Stimulated activated CD4-positive, alpha-beta T cell treated with anti-CD3 and anti-CD28 coated beads, Interleukin-15, amount 100 ng/mL, for 24 hours (primary cell): ENCODE results near the gene ADAMTSL3.

Experiments used
- DNase-seq: peaks from one replicate; pipeline ENCODE4 v3.0.0-alpha.2; 2020

Gene ADAMTSL3

GRCh38 chr15:83887404-83887803 is 233.5 kb downstream of the ADAMTSL3 start:
- DNase-seq = no peak

GRCh38 chr15:83887961-83888360 is 234.0 kb downstream of the ADAMTSL3 start:
- no peak for DNase-seq

DNA sequence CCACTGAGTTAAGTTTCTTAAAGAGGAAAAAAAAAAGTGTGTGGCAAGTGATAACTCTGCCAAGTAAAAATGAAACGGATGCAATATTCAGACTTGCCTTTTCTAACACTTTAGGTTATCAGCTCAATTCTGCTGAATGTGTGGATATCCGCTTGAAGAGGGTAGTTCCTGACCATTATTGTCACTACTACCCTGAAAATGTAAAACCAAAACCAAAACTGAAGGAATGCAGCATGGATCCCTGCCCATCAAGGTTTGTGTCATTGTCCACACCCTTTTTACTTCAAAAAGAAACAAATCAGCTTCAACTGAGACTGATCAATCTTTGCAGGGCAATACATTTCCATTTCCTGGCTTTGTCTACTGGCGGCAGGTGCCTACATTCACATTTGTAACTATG is 236.1 kb downstream of the ADAMTSL3 start:
- DNase-seq = no peak

DNA sequence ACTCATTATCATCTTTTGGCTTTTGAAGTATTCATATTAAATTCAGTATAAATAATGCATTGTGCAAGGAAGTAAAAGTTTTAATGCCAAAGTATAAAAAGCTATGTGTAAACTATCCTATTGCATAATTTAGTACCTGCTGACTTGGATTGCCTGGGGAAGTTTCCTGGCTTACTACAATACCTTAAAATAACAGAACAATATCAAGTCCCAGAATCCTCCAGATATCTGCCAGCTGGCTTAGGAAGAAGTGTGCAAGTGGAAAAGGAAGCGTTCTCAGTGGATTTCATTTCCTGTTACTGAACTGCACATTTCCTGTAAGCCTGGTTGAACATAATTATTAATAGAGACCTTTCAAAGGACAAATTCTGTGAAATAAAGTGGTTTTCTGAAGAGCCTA is 236.7 kb downstream of the ADAMTSL3 start:
- no peak for DNase-seq

DNA sequence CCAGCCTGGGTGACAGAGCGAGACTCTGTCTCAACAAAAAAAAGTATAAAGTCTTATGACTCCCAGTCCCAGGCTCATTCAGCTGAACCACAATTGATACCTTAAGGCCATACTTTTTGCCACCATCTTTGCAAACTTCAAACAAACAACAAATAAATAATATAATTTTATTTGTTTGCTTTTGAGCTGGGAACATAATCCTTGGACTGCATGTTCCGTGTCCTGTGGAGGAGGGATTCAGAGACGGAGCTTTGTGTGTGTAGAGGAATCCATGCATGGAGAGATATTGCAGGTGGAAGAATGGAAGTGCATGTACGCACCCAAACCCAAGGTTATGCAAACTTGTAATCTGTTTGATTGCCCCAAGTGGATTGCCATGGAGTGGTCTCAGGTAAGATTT is 238.6 kb downstream of the ADAMTSL3 start:
- DNase-seq = no peak

- no peak for DNase-seq
Observed at GRCh38 chr15:83893308-83893707, 239.4 kb downstream of the ADAMTSL3 start.

DNA sequence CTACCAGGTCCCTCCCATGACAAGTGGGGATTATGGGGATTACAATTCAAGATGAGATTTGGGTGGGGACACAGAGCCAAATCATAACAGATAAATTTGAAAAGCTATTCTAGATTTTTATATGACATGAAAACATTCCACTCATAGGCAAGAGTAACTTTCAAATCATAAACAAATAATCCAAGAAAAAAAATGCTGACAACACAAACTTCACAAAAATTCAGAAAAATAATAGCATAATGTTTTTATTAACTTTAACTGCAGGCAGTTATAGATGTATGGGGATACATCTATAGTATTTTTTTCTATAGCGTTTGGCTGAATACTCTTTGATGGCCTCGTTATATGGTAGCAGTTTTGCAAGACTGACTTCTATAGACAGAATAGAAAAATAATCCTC is 243.1 kb downstream of the ADAMTSL3 start:
- no peak for DNase-seq

GRCh38 chr15:83898361-83898760 is 244.4 kb downstream of the ADAMTSL3 start:
- DNase-seq = no peak

DNA sequence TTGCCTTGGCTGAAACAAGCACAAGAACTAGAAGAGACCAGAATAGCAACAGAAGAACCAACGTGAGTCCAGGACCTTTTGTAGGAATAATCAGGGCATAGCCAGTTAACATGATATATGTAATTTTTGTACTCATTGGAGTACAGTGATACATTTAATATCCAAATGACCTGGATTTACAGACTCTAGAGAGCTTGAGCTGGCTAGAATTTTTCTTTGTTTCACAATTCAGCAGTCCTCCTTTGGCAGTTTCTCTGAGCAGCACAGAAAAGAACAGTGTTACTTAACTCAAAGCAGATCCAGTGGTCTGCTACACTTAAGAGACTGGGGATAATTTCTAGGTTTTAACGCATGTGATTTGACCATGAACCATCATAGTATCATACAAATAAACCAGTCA is 245.7 kb downstream of the ADAMTSL3 start:
- no peak for DNase-seq

DNA sequence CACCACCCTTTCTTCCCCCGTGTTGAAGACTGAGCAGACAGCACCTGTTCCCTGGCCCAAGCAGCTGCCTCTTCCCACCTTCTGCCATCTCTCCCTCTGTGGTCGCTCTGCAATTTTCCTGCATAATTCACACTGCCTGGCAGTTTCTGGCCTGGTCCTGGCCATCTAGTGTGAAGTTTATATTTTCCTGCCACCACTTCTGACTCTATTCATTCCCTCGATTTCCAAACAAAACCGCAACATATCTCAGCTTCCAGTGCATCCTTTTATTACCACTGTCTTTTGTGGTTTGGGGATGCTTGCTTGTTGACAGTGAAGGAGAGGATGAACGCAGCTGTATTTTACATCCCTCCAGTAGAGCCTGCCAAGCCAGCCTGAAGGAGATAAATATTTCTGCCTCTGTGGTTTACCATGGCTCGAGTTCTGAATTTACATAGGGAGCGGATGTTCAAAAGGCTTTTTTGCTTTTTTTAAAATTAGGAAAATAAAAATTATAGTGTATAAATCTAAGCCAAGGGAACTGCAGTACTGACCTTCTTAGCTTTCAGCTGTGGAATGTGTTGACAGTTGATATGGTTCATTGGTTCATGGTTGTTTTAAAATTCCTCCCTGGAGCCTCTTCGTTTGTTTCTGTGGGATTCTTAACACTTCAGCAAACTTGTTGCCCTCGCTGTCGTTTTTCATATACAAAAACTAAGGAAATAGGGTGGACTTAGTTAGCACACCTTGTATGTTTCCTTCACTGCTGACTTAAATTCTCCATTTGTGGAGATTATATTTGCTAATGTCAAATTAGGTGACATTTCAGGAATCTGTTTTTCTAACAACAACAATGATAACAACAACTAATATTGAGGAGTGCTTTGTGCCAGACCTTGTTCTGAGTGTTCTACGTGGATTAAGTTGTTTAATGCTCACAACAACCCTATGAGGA is 250.5 kb downstream of the ADAMTSL3 start:
- DNase-seq = no peak

- DNase-seq = no peak
Observed at GRCh38 chr15:83905556-83906273, 251.8 kb downstream of the ADAMTSL3 start.

DNA sequence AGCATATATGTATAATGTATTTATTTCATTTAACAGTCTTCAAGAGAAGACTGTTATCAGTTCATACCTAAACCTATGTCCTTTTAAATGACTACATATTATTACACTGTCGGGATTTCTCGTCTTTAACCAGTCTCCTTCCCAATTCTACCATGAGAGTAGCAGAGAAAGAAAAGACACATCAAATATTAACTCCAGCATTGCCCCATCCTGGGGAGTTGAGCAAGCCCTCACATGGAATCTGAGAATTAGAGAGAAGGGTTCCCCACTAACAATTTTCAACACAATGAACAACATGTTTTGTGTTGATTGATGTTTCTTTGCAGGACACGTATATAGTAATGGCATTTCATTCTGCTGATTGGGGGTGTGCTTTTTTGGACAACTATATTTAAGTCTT is 257.4 kb downstream of the ADAMTSL3 start:
- no peak for DNase-seq

DNA sequence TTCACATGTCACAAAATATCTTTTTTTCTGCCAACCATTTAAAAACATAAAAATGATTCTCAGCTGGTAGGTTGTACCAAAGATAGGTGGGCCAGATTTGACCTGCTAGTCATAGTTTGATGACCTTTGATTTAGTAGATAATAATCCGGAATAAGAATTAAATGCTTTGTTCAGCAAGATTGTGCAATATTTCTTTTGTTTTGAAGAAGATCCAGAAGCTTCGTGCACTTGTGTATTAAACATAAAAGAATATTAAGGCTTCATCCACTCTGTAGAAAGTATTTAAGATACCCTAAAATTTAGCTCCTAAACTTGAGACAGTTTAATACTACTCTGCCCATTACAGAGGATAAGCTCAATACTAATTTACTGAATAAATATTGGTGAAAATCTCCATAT is 258.4 kb downstream of the ADAMTSL3 start:
- DNase-seq = no peak

DNA sequence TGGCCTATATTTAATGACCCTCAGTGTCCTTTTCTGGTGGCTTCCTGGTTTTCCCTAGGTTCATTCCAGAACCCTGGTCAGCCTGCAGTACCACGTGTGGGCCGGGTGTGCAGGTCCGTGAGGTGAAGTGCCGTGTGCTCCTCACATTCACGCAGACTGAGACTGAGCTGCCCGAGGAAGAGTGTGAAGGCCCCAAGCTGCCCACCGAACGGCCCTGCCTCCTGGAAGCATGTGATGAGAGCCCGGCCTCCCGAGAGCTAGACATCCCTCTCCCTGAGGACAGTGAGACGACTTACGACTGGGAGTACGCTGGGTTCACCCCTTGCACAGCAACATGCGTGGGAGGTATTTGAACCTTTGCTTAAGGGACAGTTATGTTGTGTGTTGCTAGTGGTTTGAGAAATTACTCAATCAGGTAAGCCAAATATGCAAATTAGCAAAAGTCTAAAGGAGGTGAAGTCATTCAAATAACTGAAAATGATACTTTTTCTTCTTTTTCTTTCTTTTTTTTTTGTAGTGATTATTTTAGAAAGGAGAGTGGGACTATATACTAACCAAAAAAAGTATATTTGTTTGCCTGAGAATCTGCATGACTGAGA is 259.2 kb downstream of the ADAMTSL3 start:
- DNase-seq = no peak

- DNase-seq = no peak
Observed at GRCh38 chr15:83914906-83915305, 261.0 kb downstream of the ADAMTSL3 start.

- DNase-seq = no peak
Observed at GRCh38 chr15:83917432-83917831, 263.5 kb downstream of the ADAMTSL3 start.

DNA sequence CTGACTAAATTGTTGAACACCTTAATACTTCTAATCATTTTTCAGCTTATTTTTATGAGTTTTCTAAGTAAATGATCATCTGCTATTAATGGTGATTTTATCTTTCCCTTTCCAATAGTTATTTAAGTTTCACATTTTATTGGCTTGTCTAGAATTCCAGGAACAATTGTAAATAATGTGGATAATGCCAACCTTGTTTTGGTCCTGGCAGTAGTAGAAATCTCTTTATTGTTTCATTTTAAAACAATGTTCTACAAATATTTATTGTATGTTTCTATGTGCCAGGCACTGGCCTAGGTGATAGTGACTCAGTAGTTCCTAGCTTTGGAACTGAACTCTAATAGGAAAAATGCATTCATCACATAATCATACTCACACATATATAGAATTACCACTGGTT is 264.1 kb downstream of the ADAMTSL3 start:
- DNase-seq = no peak

DNA sequence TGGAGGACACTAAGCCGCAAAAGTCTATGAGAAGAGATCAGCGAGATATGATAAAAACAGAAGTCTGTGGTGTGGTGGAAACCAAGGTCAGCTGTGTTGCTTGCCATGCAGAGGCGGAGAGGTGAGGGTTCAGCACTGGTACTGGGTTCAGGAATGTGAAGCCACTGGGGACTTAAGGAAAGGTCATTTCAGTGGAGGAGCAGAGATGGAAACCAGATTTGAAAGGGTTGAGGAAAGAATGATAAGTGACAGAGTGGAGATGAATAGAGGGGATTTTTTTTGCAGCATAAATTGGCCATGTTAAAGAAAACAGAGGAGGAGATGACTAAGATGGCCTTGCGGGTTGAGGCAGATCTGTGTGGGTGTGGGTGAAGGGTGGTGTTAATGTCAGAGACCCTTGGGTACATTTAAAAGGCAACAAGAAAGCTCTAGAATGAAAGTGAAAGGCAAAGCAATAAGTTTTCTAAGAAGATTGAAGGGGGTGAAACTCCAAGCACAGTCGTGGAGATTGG is 265.5 kb downstream of the ADAMTSL3 start:
- DNase-seq = peak; percentile 36

- no peak for DNase-seq
Observed at GRCh38 chr15:83919978-83920510, 266.1 kb downstream of the ADAMTSL3 start.

GRCh38 chr15:83922649-83923294 is 268.8 kb downstream of the ADAMTSL3 start:
- DNase-seq = no peak

- no peak for DNase-seq
Observed at GRCh38 chr15:83926116-83926515, 272.2 kb downstream of the ADAMTSL3 start.

- no peak for DNase-seq
Observed at GRCh38 chr15:83927704-83928391, 273.9 kb downstream of the ADAMTSL3 start.
